SK-N-SH (cell line): Measurements from ENCODE around the gene CHPF2.

Experiments used
- CTCF ChIP-seq: fragments of 200-600 bp; sonication (generic); IDR thresholded peaks from 2 replicates; pipeline ENCODE4 v1.6.1; 2017; ENCODE audit warnings: antibody characterized with exemption, mild to moderate bottlenecking, moderate library complexity
- EP300 ChIP-seq, 2 experiments: IDR thresholded peaks; 2 replicates each; pipeline versions ENCODE4 v1.4.0 to v1.6.1; 2012; ENCODE audit warnings: borderline replicate concordance in 1 of 2, low read depth in 1 of 2, low read length in 1 of 2
- POLR2AphosphoS5 ChIP-seq: IDR thresholded peaks from 2 replicates; pipeline ENCODE4 v1.6.1; 2012; ENCODE audit warnings: low read depth, low read length
- RAD21 ChIP-seq: IDR thresholded peaks from 2 replicates; pipeline ENCODE4 v1.6.1; 2012; ENCODE audit warnings: mild to moderate bottlenecking, low read length
- SIN3A ChIP-seq: IDR thresholded peaks from 2 replicates; pipeline ENCODE4 v1.6.1; 2012; ENCODE audit warnings: low read depth, mild to moderate bottlenecking, low read length, moderate library complexity, borderline replicate concordance
- ZBTB33 ChIP-seq: IDR thresholded peaks from 2 replicates; pipeline ENCODE4 v1.4.0; 2012; ENCODE audit warnings: low read depth, borderline replicate concordance

DNA sequence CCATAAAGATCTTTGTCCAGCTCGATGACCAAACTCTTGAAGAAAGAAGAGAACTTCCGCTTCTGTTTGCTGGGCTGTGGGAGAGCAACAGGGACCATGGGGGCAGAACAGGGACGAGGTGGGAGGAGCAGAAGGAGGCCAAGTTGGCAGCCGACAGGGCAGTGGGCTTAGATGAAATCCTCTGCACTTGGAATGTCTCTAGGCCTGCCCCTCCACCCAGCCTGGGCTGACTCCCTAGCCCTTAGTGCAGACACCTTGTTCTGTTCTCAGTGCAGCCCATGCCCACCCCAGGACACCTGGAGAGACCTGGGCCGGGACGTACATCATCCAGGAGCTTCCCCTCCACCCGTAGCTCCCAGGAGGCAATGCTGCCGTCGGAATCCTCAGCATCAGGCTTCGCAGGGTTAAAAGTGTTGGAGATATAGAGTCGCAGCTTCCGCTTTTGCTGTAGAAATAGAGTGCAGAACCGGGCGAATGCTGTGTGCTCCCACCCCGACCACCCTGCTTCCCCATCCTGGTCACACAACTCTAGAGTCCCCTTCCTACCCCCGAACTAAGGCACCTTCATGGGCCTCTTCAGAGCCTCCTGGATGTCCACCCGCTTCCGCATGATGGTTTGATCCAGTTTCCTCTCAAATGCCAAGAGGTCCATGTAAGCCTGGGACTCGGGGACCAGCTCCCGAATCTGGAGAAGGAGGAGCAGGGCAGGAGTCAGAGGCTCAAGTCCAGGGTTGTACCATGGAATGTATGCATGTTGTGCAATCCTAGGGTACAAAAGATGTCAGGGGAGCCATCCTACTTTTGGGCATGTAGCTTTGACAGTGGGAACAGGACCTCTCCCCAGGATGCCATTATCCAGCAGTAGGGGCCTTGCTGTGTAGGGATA is 10.1 kb downstream of the CHPF2 start:
- TF ChIP-seq POLR2AphosphoS5 (peak; percentile 28), CTCF (no peak), EP300 (IDR thresholded peaks at IDR 0.05; ENCODE audit: borderline replicate concordance in 1 of 2, low read depth in 1 of 2, low read length in 1 of 2) (no peak), RAD21 (no peak), SIN3A (no peak), ZBTB33 (no peak)
